AG20443 (cell line): ENCODE measurements around the gene VN1R5.

Experiments
- DNase-seq: peaks from one replicate; pipeline ENCODE4 v3.0.0; 2012; ENCODE audit warnings: low spot score, mixed read lengths

Gene VN1R5

GRCh38 chr1:247300491-247301175 is 44.8 kb downstream of the VN1R5 start:
- DNase-seq = no peak

GRCh38 chr1:247301176-247301540 is 45.3 kb downstream of the VN1R5 start:
- no peak for DNase-seq

GRCh38 chr1:247303216-247303615 is 47.3 kb downstream of the VN1R5 start:
- DNase-seq = no peak

GRCh38 chr1:247304031-247304430 is 48.2 kb downstream of the VN1R5 start:
- DNase-seq = no peak
